GM19463 (cell line): ENCODE results near the gene POLD2.
"Not testable (repeated sequence)": the region's sequence is repeated elsewhere in the genome, so short reads cannot be mapped to it uniquely, and the experiment has no call there.

ENCODE experiments used
- ATAC-seq: cut with Tn5 transposase; IDR thresholded peaks from one replicate; pipeline ENCODE4 v1.9.1; 2021; ENCODE audit warnings: mild to moderate bottlenecking, moderate library complexity; ENCODE audit not compliant: unreplicated experiment

Gene POLD2

GRCh38 chr7:44123190-44124003 lies at the start of gene POLD2:
Gene POLD2 (minus strand): TSS chr7:44123548. CDS start chr7:44122053, 1,495 bp downstream.
- peak; percentile 99 for ATAC-seq

DNA sequence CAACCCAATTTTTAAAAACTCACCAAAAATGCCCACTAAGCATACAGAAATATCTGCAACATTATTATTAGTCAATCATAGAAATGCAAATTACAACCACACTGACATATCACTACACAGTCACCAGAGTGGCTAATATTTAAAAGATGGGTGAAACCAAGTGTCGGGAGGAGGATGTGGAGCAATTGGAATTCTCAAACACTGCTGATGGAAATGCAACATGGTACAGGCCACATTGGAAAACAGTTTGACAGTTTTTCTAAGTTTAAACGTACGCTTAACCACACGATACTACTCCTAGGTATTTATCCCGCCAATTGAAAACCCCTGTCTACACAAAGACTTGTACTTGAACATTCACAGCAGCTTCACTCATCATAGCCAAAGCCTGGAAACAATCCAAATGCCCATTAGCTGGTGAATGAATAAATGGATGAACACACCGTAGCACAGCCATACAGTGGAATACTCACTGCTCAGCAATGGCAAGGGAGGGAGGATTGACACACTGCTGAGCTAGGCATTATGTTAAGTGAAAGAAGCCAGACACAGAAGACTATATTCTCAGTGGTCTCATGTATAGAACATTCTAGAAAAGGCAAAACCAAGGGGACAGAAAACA lies 49.6 kb upstream of the POLD2 start:
- no peak for ATAC-seq

GRCh38 chr7:44172352-44172751 lies 49.0 kb upstream of the POLD2 start:
- no peak for ATAC-seq

DNA sequence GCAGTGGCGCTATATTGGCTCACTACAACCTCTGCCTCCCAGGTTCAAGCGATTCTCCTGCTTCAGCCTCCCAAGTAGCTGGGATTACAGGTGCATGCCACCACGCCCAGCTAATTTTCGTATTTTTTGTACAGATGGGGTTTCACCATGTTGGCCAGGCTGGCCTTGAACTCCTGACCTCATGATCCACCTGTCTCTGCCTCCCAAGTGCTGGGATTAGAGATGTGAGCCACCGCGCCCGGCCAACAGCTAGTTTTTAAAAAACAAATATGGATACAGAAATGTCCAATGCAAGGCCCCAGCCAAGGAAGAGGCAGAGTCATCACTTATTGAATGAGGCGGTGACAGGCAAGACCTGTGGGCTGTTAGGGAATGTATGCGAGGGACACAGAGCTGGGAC lies 48.6 kb upstream of the POLD2 start:
- not testable (repeated sequence) for ATAC-seq

DNA sequence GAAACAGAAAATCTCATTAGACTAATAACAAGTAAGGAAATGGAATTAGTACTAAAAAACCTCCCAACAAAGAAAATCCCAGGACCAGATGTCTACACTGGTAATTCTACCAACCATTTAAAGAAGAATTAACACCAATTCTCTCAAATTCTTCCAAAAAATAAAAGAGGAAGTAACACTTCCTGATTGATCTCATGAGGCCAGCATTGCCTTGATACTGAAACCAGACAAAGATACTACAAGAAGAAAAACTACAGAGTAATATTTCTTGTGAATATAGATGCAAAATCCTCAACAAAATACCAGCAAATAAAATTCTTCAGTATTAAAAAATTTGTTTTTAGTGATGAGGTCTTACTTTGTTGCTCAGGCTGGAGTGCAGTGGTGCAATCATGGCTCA lies 44.6 kb upstream of the POLD2 start:
- no peak for ATAC-seq

DNA sequence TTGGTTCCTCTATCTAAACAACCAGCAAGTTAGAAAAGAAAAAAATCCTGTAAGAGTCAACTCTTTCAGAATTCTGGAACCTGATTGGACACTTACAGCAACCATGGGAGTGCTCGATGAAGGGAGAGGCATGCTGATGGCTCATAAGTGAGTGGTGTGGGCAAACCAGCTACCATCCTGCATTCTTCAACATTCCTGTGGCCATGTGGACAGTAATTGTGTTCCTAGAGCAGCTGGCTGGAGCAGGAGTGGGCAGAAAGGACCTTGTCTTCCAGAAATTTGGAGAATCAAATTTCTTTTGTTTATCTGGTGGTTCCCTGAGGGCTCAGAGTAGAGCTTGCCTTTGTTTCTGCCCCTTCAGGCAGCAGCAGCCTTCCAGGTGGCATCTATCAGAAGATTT lies 40.2 kb upstream of the POLD2 start:
- no peak for ATAC-seq

GRCh38 chr7:44162785-44163395 lies 39.5 kb upstream of the POLD2 start:
- ATAC-seq: no peak

GRCh38 chr7:44162179-44162578 lies 38.8 kb upstream of the POLD2 start:
- no peak for ATAC-seq

DNA sequence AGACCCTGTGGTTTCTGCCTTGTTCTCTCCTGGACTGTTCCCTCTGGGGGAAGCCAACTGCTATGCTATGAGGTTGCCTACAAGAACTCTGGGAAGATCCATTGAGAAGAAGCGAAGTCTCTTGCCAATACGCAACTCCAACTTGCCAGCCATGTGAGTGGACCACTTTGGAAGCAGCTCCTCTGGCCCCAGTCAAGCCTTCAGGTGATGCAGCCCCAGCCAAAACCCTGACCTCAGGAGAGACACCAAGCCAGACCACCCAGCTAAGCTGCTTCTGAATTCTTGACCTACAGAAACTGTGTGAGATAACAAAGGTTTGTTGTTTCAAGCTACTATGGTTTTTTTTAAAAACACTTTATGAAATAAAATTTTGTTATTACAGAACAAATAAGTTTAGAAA lies 38.0 kb upstream of the POLD2 start:
- ATAC-seq: no peak

DNA sequence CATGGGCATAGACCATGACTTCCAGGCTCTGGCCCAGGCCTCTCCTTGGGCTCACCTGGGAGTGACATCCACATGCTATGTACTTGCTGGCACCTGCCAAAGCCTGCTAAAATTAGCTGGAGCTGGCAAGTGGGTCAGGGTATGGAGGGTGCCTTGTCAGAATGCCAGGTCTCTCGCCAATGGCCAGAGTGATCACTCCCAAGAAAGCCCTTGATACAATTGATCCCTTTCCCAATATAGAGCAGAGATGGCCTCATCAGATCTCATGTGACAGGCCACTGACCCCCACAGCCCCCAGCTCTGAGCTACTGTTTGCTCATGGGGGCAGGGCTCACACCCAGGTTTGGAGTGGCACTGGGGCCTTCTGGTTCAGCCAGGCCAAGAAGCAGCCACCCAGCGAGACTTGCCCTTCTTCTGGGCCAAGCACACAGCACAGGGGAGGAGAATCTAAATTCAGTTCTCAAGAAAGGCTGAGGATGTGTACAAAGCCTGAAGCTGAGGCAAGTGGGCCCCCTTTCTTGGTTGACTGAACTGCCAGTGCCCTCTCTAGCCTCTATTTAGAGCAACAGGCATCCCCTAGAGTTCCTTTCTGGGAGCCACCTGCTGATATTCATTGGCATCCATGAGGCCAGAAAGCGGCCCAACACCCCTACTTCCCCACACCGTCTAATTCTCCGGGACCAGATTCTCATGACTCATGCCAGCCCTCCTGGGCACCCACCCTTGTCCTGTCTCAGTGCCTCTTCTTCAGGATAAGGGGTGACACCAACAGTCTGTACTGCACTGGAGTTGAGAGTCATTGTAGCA lies 36.7 kb upstream of the POLD2 start:
- no peak for ATAC-seq

DNA sequence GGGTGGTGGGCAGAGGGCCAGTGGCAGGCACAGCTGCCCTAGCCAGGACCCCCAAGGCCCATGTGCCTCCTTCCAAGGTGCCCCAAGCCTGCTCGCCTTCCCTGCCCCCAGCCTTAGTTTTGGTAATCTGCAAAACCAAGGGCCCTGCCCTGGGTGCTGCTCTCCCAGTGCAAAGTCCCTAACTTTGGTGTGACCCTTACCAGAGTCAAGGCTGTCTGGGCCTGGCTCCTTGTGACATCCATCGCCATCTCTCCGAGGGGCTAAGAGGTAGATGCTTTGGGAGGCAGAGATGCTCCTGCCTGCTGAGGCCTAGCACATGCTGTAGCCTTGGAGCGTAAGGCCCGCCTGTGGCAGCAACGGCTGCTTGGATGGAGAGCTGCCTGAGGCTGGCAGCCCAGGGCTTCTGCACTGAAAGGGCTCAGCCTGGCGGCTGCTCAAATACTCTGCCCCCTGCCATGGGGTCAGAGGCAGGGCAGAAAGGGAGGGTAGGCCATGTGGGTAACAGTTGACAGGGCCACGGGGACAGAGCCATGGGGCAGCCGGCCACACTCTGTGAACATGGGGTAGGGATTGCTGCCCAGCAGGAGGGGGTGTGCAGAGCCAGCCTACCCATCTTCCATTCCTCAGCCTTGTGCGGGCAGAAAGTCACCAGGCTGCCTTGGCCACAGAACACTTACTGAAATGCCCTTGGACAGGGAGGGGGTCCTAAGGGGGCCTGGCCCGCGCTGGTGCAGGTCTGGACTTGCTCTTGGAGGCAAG lies 35.7 kb upstream of the POLD2 start:
- no peak for ATAC-seq

DNA sequence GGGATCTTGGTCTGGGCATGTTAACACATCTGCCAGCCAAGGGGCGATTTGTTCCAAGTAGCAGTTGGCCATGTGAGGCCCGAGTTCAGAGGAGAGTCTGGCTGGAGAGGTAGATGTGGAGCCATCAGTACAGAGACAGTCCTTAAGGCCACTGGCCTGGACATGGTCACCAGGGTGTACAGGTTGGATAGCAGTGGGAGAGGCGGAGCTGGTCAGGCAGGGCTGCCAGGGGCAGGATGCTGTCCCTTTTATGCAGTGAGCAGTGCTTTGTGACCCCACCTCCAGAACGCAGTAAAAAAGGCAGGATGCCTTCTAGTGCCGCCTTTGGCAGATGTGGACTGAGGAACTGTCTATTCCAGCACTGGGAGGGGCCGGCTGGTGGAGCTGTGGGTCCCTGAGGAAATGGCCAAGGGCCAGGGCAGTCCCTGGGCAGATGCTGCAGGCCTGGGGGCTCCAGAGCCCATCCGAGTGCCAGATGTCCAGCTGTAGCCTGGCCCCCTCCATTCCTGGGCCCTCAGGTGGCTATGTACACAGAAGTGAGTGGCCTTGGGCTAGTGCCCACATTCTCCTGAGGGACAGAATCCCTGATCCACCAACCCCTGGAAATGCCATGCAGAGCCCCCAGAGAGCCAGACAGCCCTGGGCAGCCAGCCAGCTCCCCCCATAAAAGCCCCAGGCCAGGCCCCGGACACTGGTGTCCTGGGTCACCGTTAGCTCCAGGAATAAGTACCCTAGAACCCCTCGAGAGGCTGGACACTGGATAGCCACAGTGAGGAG lies 34.9 kb upstream of the POLD2 start:
- ATAC-seq: no peak

DNA sequence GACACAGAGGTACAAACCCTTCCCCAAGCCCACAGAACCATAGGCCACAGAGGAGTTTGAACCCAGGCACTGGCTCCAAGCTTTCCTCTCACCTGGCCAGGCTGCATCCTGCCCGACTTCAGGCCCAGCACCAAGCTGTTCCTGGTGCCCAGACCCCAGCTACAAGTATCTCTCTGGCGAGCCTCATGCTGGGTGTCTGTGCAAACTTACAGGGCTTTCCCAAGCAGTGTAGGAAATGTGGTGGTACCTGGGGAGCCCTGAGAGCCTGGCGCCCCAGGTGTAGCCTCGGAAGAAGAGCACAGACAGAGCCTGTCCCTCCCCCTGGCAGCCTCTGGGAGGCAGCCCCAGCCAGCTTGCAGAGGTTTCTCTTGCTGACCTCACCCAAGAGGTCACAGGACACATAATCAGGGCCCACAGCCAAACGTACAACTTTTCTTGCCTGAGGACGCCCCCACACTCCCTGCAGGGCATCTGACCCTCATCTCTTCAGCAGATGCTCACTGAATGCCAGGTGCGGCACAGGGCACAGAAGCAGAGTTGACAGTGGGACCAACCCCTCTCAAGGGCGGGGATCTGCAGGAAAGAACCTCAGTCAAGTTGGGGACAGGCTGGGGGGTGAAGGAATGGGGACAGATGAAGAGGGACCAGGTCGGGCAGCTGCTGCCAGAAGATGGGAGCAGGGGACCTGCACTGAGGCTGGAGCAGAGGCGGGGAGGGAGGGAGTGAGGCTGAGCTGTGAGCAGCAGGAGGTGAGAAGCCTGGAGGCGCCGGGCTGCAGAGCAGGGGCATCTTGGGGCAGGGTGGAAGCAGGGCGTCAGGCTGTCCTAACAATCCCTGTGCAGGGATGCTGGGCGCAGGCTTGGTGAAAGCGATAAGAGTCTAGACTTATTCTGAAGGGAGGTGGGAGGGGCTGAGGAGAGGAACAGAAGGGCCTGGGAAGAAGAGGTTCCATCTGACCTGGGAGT lies 34.0 kb upstream of the POLD2 start:
- no peak for ATAC-seq

DNA sequence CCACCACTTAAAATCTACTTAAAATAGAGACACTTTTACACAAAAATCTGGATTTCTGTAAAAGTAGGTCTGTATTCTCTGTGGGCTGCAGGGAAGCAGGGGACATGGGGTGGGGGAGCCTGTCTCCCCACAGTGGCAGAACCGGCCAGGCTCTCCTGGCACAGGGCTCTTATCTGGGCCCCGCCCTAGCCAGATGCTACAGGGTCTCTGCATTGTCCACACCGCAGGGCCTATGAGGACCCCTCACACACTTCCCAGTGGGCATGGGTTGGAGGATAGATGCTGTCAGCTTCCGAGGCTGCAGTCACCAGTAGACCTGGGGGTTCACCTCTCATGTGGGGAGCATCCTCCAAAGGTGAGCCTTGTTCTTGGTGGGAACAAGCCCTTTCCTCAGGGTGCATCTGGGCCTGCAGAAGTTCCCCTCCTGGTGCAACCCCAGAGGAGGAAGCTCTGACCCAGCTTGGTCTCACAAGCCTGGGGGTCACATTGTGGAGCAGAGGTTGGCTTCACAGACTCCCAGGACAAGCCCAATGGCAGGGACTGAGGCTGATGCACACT lies 33.2 kb upstream of the POLD2 start:
- ATAC-seq: no peak

- ATAC-seq: no peak
Measured at GRCh38 chr7:44155191-44156185, 32.1 kb upstream of the POLD2 start.

DNA sequence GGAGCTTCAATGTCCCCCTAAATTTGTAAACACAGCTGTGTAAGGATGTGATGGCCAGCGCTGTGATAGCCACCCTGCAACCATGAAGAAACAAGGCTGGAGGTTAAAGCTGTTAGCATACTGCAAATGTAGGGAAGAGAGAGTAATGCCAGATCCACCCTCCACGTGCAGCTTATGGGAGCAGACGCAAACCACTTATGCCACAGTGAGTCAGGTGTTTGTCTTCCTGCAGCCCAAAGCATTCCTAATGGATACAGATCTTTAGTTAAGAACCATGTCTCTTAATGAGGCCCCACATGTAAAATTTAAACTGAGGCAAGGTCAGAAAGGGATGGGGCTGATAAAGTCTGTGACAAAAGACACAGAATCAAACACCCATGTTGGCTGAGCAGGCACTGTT lies 31.4 kb upstream of the POLD2 start:
- no peak for ATAC-seq

GRCh38 chr7:44153948-44154335 lies 30.6 kb upstream of the POLD2 start:
- ATAC-seq: no peak
